Astrocyte of the hippocampus (primary cell): ENCODE results near the gene MTG2.
"Not testable (repeated sequence)": the region's sequence is repeated elsewhere in the genome, so short reads cannot be mapped to it uniquely, and the experiment has no call there.

Experiments used
- DNase-seq: peaks from one replicate; pipeline ENCODE4 v3.0.0; 2011; ENCODE audit warnings: low read depth, low spot score

Gene MTG2

GRCh38 chr20:62146019-62146755 lies 36.6 kb upstream of the MTG2 start:
- DNase-seq, result no peak

GRCh38 chr20:62147125-62147524 lies 35.7 kb upstream of the MTG2 start:
- DNase-seq, result no peak

- DNase-seq, result no peak
Measured at GRCh38 chr20:62147528-62147927, 35.3 kb upstream of the MTG2 start.

GRCh38 chr20:62148383-62148782 lies 34.4 kb upstream of the MTG2 start:
- DNase-seq, result not testable (repeated sequence)

GRCh38 chr20:62148908-62149314 lies 33.9 kb upstream of the MTG2 start:
- no peak for DNase-seq

- DNase-seq, result peak; percentile 68
Measured at GRCh38 chr20:62149532-62150309, 33.1 kb upstream of the MTG2 start.

GRCh38 chr20:62150310-62150575 lies 32.6 kb upstream of the MTG2 start:
- no peak for DNase-seq

- no peak for DNase-seq
Measured at GRCh38 chr20:62151225-62151624, 31.6 kb upstream of the MTG2 start.

GRCh38 chr20:62151835-62152364 lies 30.9 kb upstream of the MTG2 start:
- DNase-seq, result no peak

GRCh38 chr20:62155428-62156253 lies 27.2 kb upstream of the MTG2 start:
- peak; percentile 53 for DNase-seq

- DNase-seq, result no peak
Measured at GRCh38 chr20:62156254-62156556, 26.6 kb upstream of the MTG2 start.

- DNase-seq, result peak; percentile 74
Measured at GRCh38 chr20:62156592-62157386, 26.0 kb upstream of the MTG2 start.

- no peak for DNase-seq
Measured at GRCh38 chr20:62157387-62158087, 25.3 kb upstream of the MTG2 start.

- DNase-seq, result no peak
Measured at GRCh38 chr20:62158088-62158400, 24.8 kb upstream of the MTG2 start.

GRCh38 chr20:62158541-62158940 lies 24.3 kb upstream of the MTG2 start:
- no peak for DNase-seq

- no peak for DNase-seq
Measured at GRCh38 chr20:62159052-62159451, 23.8 kb upstream of the MTG2 start.

GRCh38 chr20:62159839-62160238 lies 23.0 kb upstream of the MTG2 start:
- DNase-seq, result peak; percentile 70

GRCh38 chr20:62160253-62160652 lies 22.6 kb upstream of the MTG2 start:
- DNase-seq, result no peak

GRCh38 chr20:62160876-62161275 lies 22.0 kb upstream of the MTG2 start:
- DNase-seq, result no peak

- peak; percentile 80 for DNase-seq
Measured at GRCh38 chr20:62161347-62161746, 21.5 kb upstream of the MTG2 start.
